ENCODE results near the gene APC2. TPM values are rescaled to one million over a fixed set of nuclear protein-coding genes. Genes with fewer than 3 reads are reported as not detected.

The APC2 gene
- total RNA-seq, 4 donors from 2014 or later: under 0.01 TPM; not detected in 3

- no peaks in the 10 kb centered on the region for H3K36me3 ChIP-seq
- H3K27me3 ChIP-seq: peaks cover 0 to 48% (median 0%) of the 10 kb centered on the region in 4 donors
- H3K27ac ChIP-seq: peak within 1 kb of the TSS; percentile 88 to 91 (median 89)
- H3K4me1 ChIP-seq: peaks cover 37 to 61% (median 38%) of the 10 kb centered on the region in 3 donors
- WGBS, 2 donors: 15 to 30% methylated on average over 1 to 4 of the region's 78 CpGs
- peak within 1 kb of the TSS; percentile 49 to 77 (median 60) for H3K4me3 ChIP-seq
- no peak for DNase-seq
- intact Hi-C loops (cut with DNase I): no loop called here
- H3K9me3 ChIP-seq: no peaks in the 10 kb centered on the region
- TF ChIP-seq CTCF (IDR thresholded peaks at IDR 0.05) (peak in 2 of 6 experiments; percentile 17 to 35), POLR2A (IDR thresholded peaks at IDR 0.05) (peak in 2 of 4 donors; percentile 40 to 58)
Observed at GRCh38 chr19:1512671-1513498, 63.0 kb downstream of the APC2 start, which contains the start of gene ADAMTSL5. Gene ADAMTSL5 (minus strand): TSS chr19:1513019. CDS start chr19:1510943, 2,076 bp downstream.

- no peak for TF ChIP-seq POLR2A (IDR thresholded peaks at IDR 0.05)
- TF ChIP-seq CTCF (IDR thresholded peaks at IDR 0.05): peak; percentile 44 to 83 (median 70)
- peak overlapping the region; percentile 88 to 91 (median 89) for H3K27ac ChIP-seq
- WGBS, 2 donors: no CpG with 5 or more reads among the region's 52 CpGs
- peaks cover 0 to 53% (median 0%) of the 10 kb centered on the region in 4 donors for H3K27me3 ChIP-seq
- H3K36me3 ChIP-seq: no peaks in the 10 kb centered on the region
- no peaks in the 10 kb centered on the region for H3K9me3 ChIP-seq
- intact Hi-C loops (cut with DNase I): no loop called here
- H3K4me3 ChIP-seq: peak overlapping the region; percentile 49 to 77 (median 60)
- DNase-seq: no peak
- peaks cover 34 to 53% (median 37%) of the 10 kb centered on the region in 3 donors for H3K4me1 ChIP-seq
Observed at GRCh38 chr19:1513499-1514294, 63.8 kb downstream of the APC2 start.

- intact Hi-C loops (cut with DNase I): no loop called here
- no peaks in the 10 kb centered on the region for H3K9me3 ChIP-seq
- H3K4me1 ChIP-seq: peaks cover 34 to 47% (median 37%) of the 10 kb centered on the region in 3 donors
- DNase-seq: no peak
- TF ChIP-seq POLR2A (IDR thresholded peaks at IDR 0.05) (no peak), CTCF (IDR thresholded peaks at IDR 0.05) (no peak)
- peak overlapping the region in 1 of 4 donors; percentile 91 for H3K27ac ChIP-seq
- no peak overlapping the region for H3K4me3 ChIP-seq
- H3K36me3 ChIP-seq: no peaks in the 10 kb centered on the region
- H3K27me3 ChIP-seq: peaks cover 0 to 54% (median 0%) of the 10 kb centered on the region in 4 donors
- 60 to 69% methylated on average over 2 to 7 of the region's 10 CpGs for whole genome bisulfite sequencing, 2 donors
Observed at GRCh38 chr19:1514295-1514661, 64.4 kb downstream of the APC2 start.

DNA sequence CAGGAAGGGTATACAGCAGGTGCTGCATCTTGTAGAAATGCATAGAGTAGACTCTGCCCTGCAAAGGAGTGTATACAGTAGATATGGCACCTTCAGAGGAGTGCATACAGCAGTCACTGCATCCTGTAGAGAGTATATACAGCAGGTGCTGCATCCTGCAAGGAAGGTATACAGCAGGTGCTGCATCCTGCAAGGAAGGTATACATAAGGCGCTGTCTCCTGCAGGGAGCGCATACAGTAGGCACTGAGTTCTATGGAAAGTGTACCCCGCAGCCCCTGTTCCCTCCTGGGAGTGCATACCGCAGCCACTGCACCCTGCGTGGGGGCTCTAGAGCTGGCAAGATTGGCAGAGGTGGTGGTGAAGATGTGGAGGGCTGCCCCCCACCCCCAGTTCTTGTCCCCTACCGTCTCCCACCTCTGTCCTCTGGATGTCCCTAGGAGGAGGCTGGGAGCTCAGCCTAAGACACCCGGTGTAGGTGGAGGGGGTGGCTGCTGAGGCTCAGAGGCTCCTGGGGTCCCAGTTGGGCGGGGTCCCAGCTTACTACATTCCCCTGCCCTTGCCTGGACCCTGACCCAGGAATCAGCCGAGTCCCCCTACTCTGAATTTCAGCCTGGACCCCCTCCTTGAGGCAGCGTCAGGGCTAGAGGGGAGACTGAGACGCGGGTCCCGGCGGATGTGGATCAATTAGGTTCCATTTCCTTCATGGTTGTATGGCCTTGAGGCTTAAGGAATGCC, 65.2 kb downstream of the APC2 start:
- Histone ChIP-seq H3K4me3 (no peak overlapping the region), H3K36me3 (no peaks in the 10 kb centered on the region), H3K27ac (no peak overlapping the region), H3K9me3 (no peaks in the 10 kb centered on the region), H3K27me3 (peaks cover 0 to 56% (median 0%) of the 10 kb centered on the region in 4 donors), H3K4me1 (peaks cover 29 to 39% (median 34%) of the 10 kb centered on the region in 3 donors)
- WGBS, 2 donors: 60 to 82% methylated on average over 7 to 12 of the region's 14 CpGs
- intact Hi-C loops (cut with DNase I): no loop called here
- no peak for DNase-seq
- TF ChIP-seq POLR2A (IDR thresholded peaks at IDR 0.05) (no peak), CTCF (IDR thresholded peaks at IDR 0.05) (no peak)
